ENCODE measurements around the gene HDAC2.
"Not testable (repeated sequence)": the region's sequence is repeated elsewhere in the genome, so short reads cannot be mapped to it uniquely, and the experiment has no call there.

Gene HDAC2

DNA sequence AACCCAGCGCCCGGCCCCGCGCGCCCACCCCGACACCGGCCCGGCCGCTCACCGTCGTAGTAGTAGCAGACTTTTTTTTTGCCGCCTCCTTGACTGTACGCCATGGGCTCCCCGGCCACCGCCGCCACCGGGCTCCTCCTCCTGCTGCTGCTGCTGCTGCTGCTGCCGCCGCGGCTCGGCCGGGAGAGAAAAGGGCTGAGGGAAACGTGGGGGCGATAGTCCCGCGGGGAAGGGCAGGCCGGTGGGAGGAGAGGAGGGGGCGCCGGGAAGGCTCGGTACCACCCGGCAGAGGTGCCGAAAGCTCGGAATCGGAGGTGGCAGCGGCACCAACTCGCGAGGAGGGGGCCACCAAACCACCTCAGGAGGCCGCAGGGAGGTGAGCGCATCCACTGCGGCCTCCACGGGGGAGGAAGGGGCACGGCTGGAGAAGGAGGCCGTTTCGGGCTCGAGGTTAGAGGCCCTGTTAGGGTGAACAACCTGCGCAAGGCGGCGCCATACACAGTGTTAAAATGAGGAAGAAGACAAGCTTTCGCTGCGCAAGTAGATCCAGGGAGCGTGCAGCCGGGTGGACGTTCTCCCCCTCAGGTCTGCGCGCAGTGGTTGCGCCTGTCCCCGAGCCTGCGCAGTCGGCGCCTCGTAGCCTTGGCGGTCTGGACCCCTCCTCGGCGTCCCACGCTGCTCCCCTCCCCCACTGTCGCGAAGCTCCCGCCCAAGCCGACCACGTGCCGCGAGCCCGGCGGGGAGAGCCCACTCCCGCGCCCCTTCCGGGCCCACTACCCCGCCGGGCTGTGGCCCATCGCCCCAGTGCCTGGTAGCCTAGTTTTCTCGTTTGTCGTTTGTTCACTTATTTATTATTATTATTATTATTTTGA is at the start of gene HDAC2:
TSS of gene HDAC2 (minus strand) at position 344 of the 872 bp plus-strand sequence. CDS start at position 104, 240 bp downstream.
- DNase-seq: peak; percentile 92

DNA sequence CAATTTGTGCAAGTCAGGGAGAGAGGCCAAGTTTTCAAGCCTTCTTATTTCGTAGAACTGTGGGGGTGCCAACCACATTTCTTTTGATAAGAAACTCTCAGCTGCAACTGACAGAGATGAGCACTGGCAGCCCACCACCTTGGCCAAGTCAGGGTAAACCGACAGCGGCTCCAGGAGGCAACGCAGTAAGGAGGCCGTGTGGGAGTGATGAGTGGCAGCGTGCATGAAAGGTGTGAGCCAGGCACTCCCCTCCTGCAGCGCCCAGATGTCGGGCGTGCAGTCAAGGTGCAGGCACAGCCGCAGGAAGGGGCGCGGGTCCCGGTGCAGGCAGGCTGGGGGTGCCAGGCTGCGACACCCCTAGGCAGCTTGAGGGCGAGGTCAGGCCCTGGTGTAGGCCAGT is 49.2 kb upstream of the HDAC2 start:
- no peak for DNase-seq

DNA sequence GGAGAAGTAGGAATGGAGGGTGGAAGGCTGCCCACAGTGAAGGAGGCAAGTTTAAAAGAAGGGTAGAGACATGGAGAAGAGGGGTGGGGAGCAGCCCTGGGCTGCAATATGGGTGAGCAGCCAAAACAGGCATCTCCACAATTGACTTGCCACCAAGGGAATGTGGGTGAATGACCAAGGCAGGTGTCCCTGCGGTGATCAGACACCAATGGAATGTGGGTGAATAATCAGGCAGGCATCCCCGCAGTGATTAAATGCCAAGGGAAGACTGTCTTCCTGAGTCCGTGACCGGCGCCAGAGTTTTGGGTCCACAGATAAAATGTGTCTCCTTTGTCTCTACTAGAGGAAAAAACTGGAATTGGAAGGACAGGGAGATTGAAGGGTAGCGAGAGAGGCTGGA is 46.2 kb upstream of the HDAC2 start:
- not testable (repeated sequence) for DNase-seq

DNA sequence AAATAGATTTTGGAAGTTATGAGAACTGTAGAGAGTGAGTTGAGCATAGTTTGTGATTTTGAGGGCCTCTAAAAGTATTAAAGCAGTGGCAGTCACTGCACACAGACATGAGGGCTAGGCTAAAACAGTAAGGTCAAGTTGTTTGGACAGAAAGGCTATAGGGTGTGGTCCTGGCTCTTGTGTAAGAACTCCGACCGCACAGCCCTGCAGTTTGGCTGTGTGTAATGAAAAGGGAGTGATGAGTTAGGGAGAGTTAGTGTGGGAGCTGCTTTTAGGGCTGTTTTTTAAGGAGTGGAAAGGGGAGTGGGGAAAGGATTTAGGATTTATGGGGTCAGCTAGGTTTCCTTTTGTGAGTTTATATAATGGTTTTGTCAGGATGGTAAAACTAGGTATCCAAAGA is 43.2 kb upstream of the HDAC2 start:
- not testable (repeated sequence) for DNase-seq

- not testable (repeated sequence) for DNase-seq
These were observed 40.5 kb upstream of the HDAC2 start for GRCh38 chr6:114011486-114011885.

DNA sequence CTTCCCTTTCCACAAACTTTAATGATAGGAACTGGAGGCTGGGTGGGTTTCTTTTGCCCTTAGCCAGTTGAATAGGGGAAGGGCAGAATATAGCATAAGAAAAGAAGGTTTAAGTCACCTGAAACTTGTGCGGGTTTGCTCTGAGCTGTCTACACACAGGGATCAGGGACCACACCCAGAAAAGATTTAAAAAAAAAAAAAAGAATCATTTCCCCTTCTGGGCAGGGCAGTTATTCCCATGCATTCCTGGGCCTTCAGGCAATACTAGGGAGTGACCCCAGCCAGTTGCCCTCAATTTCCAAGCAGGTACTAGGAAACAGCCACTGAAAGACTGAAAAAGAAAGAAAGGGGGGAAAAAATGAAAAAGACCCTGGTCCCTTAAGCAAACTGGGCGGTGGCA is 39.6 kb upstream of the HDAC2 start:
- no peak for DNase-seq

DNA sequence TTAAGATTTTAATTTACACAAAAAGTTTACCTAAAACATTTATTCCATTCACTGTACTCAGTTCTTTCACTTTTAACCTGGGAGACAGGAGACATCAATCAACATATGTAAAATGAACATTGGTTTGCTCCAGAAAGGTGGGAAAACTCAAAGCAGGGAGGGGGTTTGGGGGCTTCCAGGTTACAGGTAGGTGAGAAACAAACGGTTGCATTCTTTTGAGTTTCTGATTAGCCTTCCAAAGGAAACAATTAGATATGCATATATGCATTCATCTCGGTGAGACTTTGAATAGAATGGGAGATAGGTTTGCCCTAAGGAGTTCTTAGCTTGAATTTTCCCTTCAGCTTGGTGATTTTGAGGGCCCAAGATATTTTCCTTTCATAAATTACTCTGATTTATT is 38.2 kb upstream of the HDAC2 start:
- DNase-seq: no peak

GRCh38 chr6:114008331-114008730 is 37.4 kb upstream of the HDAC2 start:
- DNase-seq: no peak

DNA sequence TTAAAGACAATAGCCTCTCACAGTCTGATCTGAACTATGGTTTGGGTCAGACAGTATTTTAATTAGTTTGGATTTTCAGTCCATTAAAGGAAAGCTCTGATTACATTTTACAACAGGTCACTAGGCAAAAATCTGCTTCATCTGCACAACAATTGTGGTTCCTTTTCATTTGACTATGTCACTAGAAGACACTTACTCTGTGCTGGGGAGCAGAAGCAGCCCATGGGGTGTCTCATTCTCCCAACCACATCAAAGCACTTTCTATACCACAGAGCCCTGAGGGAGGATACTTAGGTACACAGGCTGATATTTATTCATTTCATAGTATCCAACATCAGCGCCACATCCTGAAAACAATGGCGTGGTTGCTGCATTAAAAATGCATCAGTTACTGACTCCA is 36.6 kb upstream of the HDAC2 start:
- DNase-seq: no peak

DNA sequence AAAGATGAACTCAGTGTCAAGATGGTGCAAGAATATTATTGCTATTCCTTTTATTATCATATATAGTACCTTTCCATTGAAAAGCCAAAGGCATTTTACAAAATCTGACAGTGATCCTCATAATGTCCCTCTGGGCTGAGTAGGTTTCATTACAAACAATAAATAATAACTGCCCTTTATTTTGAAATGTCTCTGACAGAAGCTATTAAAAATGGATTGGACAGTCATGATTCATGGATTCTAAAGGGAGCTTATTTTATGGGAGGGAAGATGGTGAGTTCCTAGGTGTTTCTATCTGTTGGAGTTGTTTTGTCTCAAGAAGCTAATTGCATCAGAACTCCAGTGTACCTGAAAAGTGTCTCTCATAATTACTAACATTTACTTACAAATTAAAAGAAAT is 30.4 kb upstream of the HDAC2 start:
- no peak for DNase-seq

- no peak for DNase-seq
These were observed 29.1 kb upstream of the HDAC2 start for GRCh38 chr6:114000069-114000468.

- no peak for DNase-seq
These were observed 28.3 kb upstream of the HDAC2 start for GRCh38 chr6:113999284-113999683.

DNA sequence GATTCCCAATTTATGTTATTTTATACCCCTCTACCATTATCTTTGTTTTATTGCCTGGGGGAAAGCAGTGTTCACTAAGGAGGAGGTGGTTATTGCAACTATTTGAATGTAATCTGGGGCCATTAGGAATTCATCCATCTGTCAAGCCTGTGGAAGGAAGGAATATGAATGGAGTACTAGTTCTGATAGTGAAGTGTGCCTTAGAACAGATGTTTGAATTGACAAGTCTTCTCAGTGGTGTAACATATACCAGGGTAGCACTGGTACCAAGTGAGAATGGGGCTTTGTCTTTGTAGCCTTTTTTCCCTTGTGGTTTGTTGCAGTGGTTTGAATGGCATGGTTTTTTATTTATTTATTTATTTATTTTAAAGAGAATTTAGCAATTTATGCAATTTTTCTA is 27.9 kb upstream of the HDAC2 start:
- no peak for DNase-seq

DNA sequence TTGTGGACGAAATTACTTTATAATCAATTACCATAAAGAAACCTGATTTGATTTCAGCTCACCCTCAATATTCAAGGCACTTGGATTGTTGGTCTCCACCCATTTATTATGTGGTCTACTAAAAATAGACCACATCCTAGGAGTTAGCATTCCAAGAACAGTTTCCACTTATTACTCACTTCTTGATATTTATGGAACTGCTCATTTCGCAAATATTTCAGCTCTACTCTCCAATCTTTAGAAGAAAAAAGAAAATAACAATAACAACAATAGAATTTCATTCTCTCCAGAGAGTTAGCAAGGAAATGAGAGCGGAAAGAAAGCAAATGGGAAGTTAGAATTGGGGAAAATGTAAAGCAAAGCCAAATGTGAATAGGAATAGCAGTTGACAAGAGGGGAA is 26.2 kb upstream of the HDAC2 start:
- DNase-seq: no peak

DNA sequence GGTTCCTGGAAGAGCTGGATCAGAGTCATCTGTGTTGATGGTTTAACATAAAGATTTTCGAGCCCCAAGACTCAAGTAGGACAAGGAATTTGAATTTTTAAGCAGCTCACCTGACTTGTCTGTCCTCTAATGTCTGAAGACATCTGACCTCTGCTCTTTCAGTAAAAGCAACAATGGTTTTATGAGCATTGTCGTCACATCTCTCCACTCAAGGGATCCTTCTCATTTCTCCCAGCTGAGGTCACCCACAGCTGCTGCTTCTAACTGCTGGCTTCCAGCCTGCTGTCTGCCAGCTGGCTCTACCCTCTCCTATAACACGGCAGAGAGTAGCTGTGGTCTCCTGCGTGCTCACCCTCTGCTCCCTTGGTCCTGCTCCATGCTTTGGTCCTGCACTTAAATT is 24.7 kb upstream of the HDAC2 start:
- DNase-seq: peak; percentile 98

GRCh38 chr6:113994934-113995342 is 24.0 kb upstream of the HDAC2 start:
- peak; percentile 92 for DNase-seq

- no peak for DNase-seq
These were observed 18.7 kb upstream of the HDAC2 start for GRCh38 chr6:113989675-113990074.

GRCh38 chr6:113982675-113983074 is 11.7 kb upstream of the HDAC2 start:
- not testable (repeated sequence) for DNase-seq

GRCh38 chr6:113982055-113982550 is 11.2 kb upstream of the HDAC2 start:
- DNase-seq: no peak

GRCh38 chr6:113980937-113981554 is 10.1 kb upstream of the HDAC2 start:
- peak; percentile 38 for DNase-seq

DNA sequence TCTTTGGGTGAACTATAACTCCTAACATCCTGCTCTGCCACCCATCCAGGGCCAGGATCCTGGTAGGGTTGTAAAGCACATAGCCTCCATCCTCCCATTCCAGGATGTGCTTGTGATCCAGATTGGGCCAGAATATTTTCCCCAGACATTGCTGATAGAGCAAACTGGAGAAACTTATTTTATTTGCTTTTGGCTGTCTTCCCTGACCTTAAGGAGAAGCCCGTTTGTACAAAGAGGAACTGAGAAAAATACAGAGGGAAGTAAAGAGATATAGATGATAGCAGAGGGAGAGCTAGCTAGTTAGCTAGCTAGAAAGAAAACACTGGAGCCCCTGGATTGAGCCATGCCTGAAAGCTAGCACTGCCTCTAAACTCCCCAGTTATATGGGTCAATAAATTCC is 9.0 kb upstream of the HDAC2 start:
- DNase-seq: no peak

- no peak for DNase-seq
These were observed 7.2 kb upstream of the HDAC2 start for GRCh38 chr6:113978084-113978675.

DNA sequence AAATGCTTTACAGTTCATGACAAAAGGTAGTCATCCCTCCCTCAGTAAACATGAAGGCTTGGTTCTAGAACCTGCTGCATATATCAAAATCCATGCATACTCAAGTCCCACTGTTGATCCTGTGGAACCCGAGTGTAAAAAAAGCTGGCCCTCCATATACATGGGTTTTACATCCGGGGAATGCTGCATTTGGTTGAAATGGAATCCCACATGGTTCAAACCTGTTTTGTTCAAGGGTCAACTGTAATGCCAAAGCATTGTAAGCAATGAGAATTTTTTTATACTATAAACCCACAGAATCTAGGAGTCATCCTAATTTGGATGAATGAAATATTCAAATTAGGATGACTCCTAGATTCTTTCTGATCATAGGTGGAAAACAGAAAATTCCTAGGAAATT is 5.9 kb upstream of the HDAC2 start:
- no peak for DNase-seq

- no peak for DNase-seq
These were observed 793 bp upstream of the HDAC2 start for GRCh38 chr6:113971741-113972140.

All from NCI-H2029 (cell line).